ENCODE results near the gene PDK1.

DNA sequence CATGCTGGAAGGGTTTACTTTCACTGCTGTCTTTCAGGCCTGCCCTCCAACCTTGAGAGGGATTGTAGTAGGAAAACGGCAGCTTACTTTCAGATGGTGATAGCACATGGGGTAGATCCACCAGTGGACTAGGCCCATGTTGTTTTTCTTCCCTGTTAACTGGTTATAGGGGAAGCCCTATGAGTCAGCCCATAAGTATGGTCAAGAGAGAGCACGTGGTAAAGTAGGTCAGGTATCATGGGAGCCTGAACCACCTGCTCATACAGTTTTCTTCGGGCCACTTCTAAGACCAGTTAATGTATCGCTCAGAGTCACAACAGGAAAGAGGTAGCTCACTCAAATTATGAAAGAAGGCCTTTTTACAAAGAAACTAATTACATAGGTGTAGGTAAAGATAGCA lies 33.0 kb downstream of the PDK1 start:
- TF ChIP-seq, protein P1, sequence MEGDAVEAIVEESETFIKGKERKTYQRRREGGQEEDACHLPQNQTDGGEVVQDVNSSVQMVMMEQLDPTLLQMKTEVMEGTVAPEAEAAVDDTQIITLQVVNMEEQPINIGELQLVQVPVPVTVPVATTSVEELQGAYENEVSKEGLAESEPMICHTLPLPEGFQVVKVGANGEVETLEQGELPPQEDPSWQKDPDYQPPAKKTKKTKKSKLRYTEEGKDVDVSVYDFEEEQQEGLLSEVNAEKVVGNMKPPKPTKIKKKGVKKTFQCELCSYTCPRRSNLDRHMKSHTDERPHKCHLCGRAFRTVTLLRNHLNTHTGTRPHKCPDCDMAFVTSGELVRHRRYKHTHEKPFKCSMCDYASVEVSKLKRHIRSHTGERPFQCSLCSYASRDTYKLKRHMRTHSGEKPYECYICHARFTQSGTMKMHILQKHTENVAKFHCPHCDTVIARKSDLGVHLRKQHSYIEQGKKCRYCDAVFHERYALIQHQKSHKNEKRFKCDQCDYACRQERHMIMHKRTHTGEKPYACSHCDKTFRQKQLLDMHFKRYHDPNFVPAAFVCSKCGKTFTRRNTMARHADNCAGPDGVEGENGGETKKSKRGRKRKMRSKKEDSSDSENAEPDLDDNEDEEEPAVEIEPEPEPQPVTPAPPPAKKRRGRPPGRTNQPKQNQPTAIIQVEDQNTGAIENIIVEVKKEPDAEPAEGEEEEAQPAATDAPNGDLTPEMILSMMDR (IDR thresholded peaks at IDR 0.05) = no peak
- no peak for TF ChIP-seq EZH2 (IDR thresholded peaks at IDR 0.05)
